IMR-90 (cell line): ENCODE results near the gene CTNNA1. TPM values are rescaled to one million over a fixed set of nuclear protein-coding genes. Genes with fewer than 3 reads are reported as not detected.

Experiments
- ATAC-seq: fragments of 200-7000 bp; cut with Tn5 transposase; 2 replicates; pipeline ENCODE4 v1.9.1; 2020; ENCODE audit warnings: low read depth, mild to moderate bottlenecking, moderate library complexity
- BruUV-seq: library from RNA; stranded (reverse); fragments of 400-500 nt; replicated peaks from 2 replicates; lab custom pipeline; 2021; lab: Mats Ljungman, UMichigan
- CTCF ChIA-PET: fragments of 300-600 bp; formaldehyde crosslinking; extraction: SDS; loops from one replicate; lab custom pipeline; 2021; ENCODE audit warnings: antibody characterized with exemption; lab: Yijun Ruan, JAX
- POLR2A ChIA-PET: fragments of 300-600 bp; sonication (Branson Sonifier 250); formaldehyde crosslinking; loops from one replicate; lab custom pipeline; 2022; ENCODE audit warnings: antibody characterized with exemption; ENCODE audit not compliant: unreplicated experiment; lab: Charles Lee
- DNase-seq: peaks from one replicate; pipeline ENCODE4 v3.0.0; 2013
- H2AFZ ChIP-seq: replicated peaks from 2 replicates; pipeline ENCODE3; 2013; ENCODE audit warnings: low read length, mild to moderate bottlenecking; ENCODE audit not compliant: poor library complexity
- H2AK5ac ChIP-seq: 2 replicates; pipeline ENCODE4 v1.6.1; 2013; ENCODE audit warnings: low read depth, low read length, inconsistent platforms
- H2AK9ac ChIP-seq: replicated peaks from 2 replicates; pipeline ENCODE3; 2013; ENCODE audit warnings: mild to moderate bottlenecking, low read depth, low read length, moderate library complexity; ENCODE audit not compliant: poor library complexity
- H2BK120ac ChIP-seq: 2 replicates; pipeline ENCODE4 v1.6.1; 2013; ENCODE audit warnings: low read depth, low read length, inconsistent platforms
- H2BK15ac ChIP-seq: 3 replicates; pipeline ENCODE4 v1.6.1; 2013; ENCODE audit warnings: low read depth, low read length, inconsistent platforms
- H2BK20ac ChIP-seq: 2 replicates; pipeline ENCODE4 v1.6.1; 2013; ENCODE audit warnings: low read depth, mild to moderate bottlenecking, inconsistent platforms, low read length, moderate library complexity
- H2BK5ac ChIP-seq: 2 replicates; pipeline ENCODE4 v1.6.1; 2013; ENCODE audit warnings: mild to moderate bottlenecking, low read depth, low read length, inconsistent platforms; ENCODE audit not compliant: poor library complexity, severe bottlenecking
- H3K14ac ChIP-seq: replicated peaks from 2 replicates; pipeline ENCODE4 v1.6.1; 2013; ENCODE audit warnings: low read depth, low read length, inconsistent platforms
- H3K18ac ChIP-seq: 2 replicates; pipeline ENCODE4 v1.6.1; 2013; ENCODE audit warnings: low read depth, low read length, control low read depth
- H3K23ac ChIP-seq: 2 replicates; pipeline ENCODE4 v1.6.1; 2013; ENCODE audit warnings: low read depth, low read length, inconsistent platforms
- H3K27ac ChIP-seq: 2 replicates; pipeline ENCODE4 v1.5.1; 2013; ENCODE audit warnings: mild to moderate bottlenecking, control low read depth, low read length; ENCODE audit not compliant: insufficient read depth
- H3K27me3 ChIP-seq: 2 replicates; pipeline ENCODE4 v1.6.1; 2013; ENCODE audit warnings: low read length; ENCODE audit not compliant: control insufficient read depth, insufficient read depth
- H3K36me3 ChIP-seq: 2 replicates; pipeline ENCODE4 v1.6.1; 2013; ENCODE audit warnings: low read length, mixed read lengths; ENCODE audit not compliant: control insufficient read depth, insufficient read depth
- H3K4ac ChIP-seq: 2 replicates; pipeline ENCODE4 v1.6.1; 2013; ENCODE audit warnings: low read depth, low read length, inconsistent platforms
- H3K4me1 ChIP-seq: 2 replicates; pipeline ENCODE4 v1.6.1; 2013; ENCODE audit warnings: low read length, mixed read lengths; ENCODE audit not compliant: control insufficient read depth, insufficient read depth
- H3K4me2 ChIP-seq: 2 replicates; pipeline ENCODE4 v1.6.1; 2013; ENCODE audit warnings: low read depth, mild to moderate bottlenecking, control low read depth, low read length, moderate library complexity
- H3K4me3 ChIP-seq: 2 replicates; pipeline ENCODE4 v1.5.1; 2013; ENCODE audit warnings: low read depth, mild to moderate bottlenecking, control low read depth, low read length, moderate library complexity; ENCODE audit not compliant: insufficient read depth
- H3K56ac ChIP-seq: 2 replicates; pipeline ENCODE4 v1.6.1; 2013; ENCODE audit warnings: low read length, inconsistent platforms; ENCODE audit not compliant: insufficient read depth; ENCODE audit errors: extremely low read depth
- H3K79me1 ChIP-seq, 2 experiments: 2 replicates each; pipeline ENCODE4 v1.6.1; 2013; ENCODE audit warnings: low read length in 2 of 2, inconsistent platforms in 1 of 2, low read depth in 1 of 2
- H3K9ac ChIP-seq: 2 replicates; pipeline ENCODE4 v1.6.1; 2013; ENCODE audit warnings: low read depth, low read length, control low read depth
- H3K9me1 ChIP-seq: 2 replicates; pipeline ENCODE4 v1.6.1; 2013; ENCODE audit warnings: low read length, inconsistent platforms; ENCODE audit not compliant: insufficient read depth
- H3K9me3 ChIP-seq: 2 replicates; pipeline ENCODE4 v1.6.1; 2013; ENCODE audit warnings: low read length; ENCODE audit not compliant: control insufficient read depth, insufficient read depth
- H4K20me1 ChIP-seq: 2 replicates; pipeline ENCODE4 v1.6.1; 2013; ENCODE audit warnings: low read length, inconsistent platforms; ENCODE audit not compliant: insufficient read depth
- H4K5ac ChIP-seq: 2 replicates; pipeline ENCODE4 v1.6.1; 2013; ENCODE audit warnings: mild to moderate bottlenecking, low read depth, low read length, control low read depth
- H4K8ac ChIP-seq, 2 experiments: 2 replicates each; pipeline ENCODE4 v1.6.1; 2013; ENCODE audit warnings: low read depth in 2 of 2, low read length in 2 of 2, control low read depth in 1 of 2, inconsistent platforms in 1 of 2
- H4K91ac ChIP-seq: 2 replicates; pipeline ENCODE4 v1.6.1; 2013; ENCODE audit warnings: low read depth, low read length, inconsistent platforms; ENCODE audit not compliant: insufficient read depth
- BHLHE40 ChIP-seq: fragments of 150-350 bp; IDR thresholded peaks from 2 replicates; pipeline ENCODE4 v1.6.1; 2016; ENCODE audit warnings: mild to moderate bottlenecking, low read depth, low read length
- CEBPB ChIP-seq: IDR thresholded peaks from 2 replicates; pipeline ENCODE4 v1.6.1; 2012; ENCODE audit warnings: low read depth, low read length, improper control_type of control experiment
- CHD1 ChIP-seq: IDR thresholded peaks from 2 replicates; pipeline ENCODE4 v1.6.1; 2012; ENCODE audit warnings: low read depth, low read length, improper control_type of control experiment
- CTCF ChIP-seq: conservative IDR thresholded peaks from 2 replicates; pipeline ENCODE4 v1.5.1; 2012; ENCODE audit warnings: mild to moderate bottlenecking, low read depth, low read length, improper control_type of control experiment
- ELK1 ChIP-seq: fragments of 150-350 bp; IDR thresholded peaks from 2 replicates; pipeline ENCODE4 v1.6.1; 2016; ENCODE audit warnings: low read depth, mild to moderate bottlenecking, low read length, moderate library complexity, borderline replicate concordance
- MAFK ChIP-seq: IDR thresholded peaks from 2 replicates; pipeline ENCODE4 v1.6.1; 2012; ENCODE audit warnings: low read depth, low read length, improper control_type of control experiment
- MAZ ChIP-seq: IDR thresholded peaks from 2 replicates; pipeline ENCODE4 v1.6.1; 2012; ENCODE audit warnings: low read depth, mild to moderate bottlenecking, low read length, improper control_type of control experiment, moderate library complexity, borderline replicate concordance
- MXI1 ChIP-seq: IDR thresholded peaks from 2 replicates; pipeline ENCODE4 v1.6.1; 2012; ENCODE audit warnings: low read depth, mild to moderate bottlenecking, low read length, moderate library complexity, borderline replicate concordance
- POLR2A ChIP-seq: IDR thresholded peaks from 2 replicates; pipeline ENCODE4 v1.6.1; 2012; ENCODE audit warnings: mild to moderate bottlenecking, low read depth, low read length
- RCOR1 ChIP-seq: IDR thresholded peaks from 2 replicates; pipeline ENCODE4 v1.6.1; 2012; ENCODE audit warnings: mild to moderate bottlenecking, low read length, improper control_type of control experiment; ENCODE audit not compliant: insufficient replicate concordance
- SMC3 ChIP-seq: fragments of 150-350 bp; IDR thresholded peaks from 2 replicates; pipeline ENCODE4 v1.6.1; 2016; ENCODE audit warnings: low read depth, mild to moderate bottlenecking, antibody characterized with exemption, low read length, moderate library complexity
- USF2 ChIP-seq: fragments of 150-350 bp; IDR thresholded peaks from 2 replicates; pipeline ENCODE4 v1.6.1; 2017; ENCODE audit warnings: mild to moderate bottlenecking, antibody characterized with exemption, low read length, low read depth
- WGBS, 2 experiments: methylation state at CpG; one replicate each; pipeline versions ENCODE4 v1.1.5 to v1.1.7; 2013; ENCODE audit warnings: missing lambda C conversion rate in 2 of 2; ENCODE audit not compliant: insufficient read length in 1 of 2; ENCODE audit errors: extremely low coverage in 2 of 2; 5-methylcytosine and 5-hydroxymethylcytosine counted together
- dilution Hi-C: fragments of 300-500 bp; cut with HindIII; formaldehyde crosslinking; loops from one replicate; pipeline ENCODE4 v1.14.3; 2018; ENCODE audit warnings: low sequenced_read_pairs; ENCODE audit not compliant: unreplicated experiment
- in situ Hi-C: fragments of 300-500 bp; cut with MboI; formaldehyde crosslinking; loops from 3 replicates; pipeline ENCODE4 v1.14.3; 2019; ENCODE audit warnings: low sequenced_read_pairs, inconsistent platforms, mixed read lengths
- intact Hi-C: fragments of 100-400 bp; cut with micrococcal nuclease; formaldehyde crosslinking; loops from 2 replicates; pipeline ENCODE4 v1.10.0; 2022
- polyA plus RNA-seq, 3 experiments: library from polyadenylated mRNA; depleted of rRNA; stranded (reverse); fragments of >200 nt; gene quantifications; 2 replicates each; pipeline ENCODE4 v1.2.3, GENCODE V29; 2012; ENCODE audit warnings: low replicate concordance in 1 of 3
- total RNA-seq: library from RNA; depleted of rRNA; stranded (reverse); fragments of >200 nt; gene quantifications from 2 replicates; pipeline ENCODE4 v1.2.3, GENCODE V29; 2012

CTNNA1 gene
- total and polyA plus RNA-seq, 2 of the 4 experiments (the other 2 are of a cell fraction): 220 to 471 TPM

GRCh38 chr5:138841531-138841930 is 88.3 kb downstream of the CTNNA1 start:
- H3K79me1 ChIP-seq: peaks cover 20 to 77% of the 10 kb centered on the region in 2 experiments
- no peak overlapping the region for H3K14ac ChIP-seq
- WGBS, 2 experiments: no CpG with 5 or more reads among the region's 2 CpGs
- H2AK5ac ChIP-seq: no peak overlapping the region
- ATAC-seq (no peak), DNase-seq (no peak)
- H4K8ac ChIP-seq: no peak overlapping the region
- no peak overlapping the region for H3K18ac ChIP-seq
- peaks cover 8% of the 10 kb centered on the region; the same call in 1 of the 2 replicates for H3K9me1 ChIP-seq
- no peaks in the 10 kb centered on the region for H3K27me3 ChIP-seq
- H3K56ac ChIP-seq: no peak overlapping the region
- no peaks in the 10 kb centered on the region; the same call in 1 of the 2 replicates for H3K36me3 ChIP-seq
- no peak overlapping the region for H3K4me2 ChIP-seq
- H4K20me1 ChIP-seq: peaks cover 58% of the 10 kb centered on the region
- BruUV-seq: no TSS peak
- CTCF ChIA-PET: no interaction called here
- H4K5ac ChIP-seq: no peak overlapping the region
- TF ChIP-seq ELK1: no peak
- TF ChIP-seq POLR2A: no peak
- TF ChIP-seq BHLHE40: no peak
- TF ChIP-seq CHD1: no peak
- TF ChIP-seq MXI1: no peak
- TF ChIP-seq CTCF: no peak
- TF ChIP-seq RCOR1: no peak
- TF ChIP-seq USF2: no peak
- TF ChIP-seq MAFK: no peak
- no peak for TF ChIP-seq CEBPB
- TF ChIP-seq SMC3: no peak
- TF ChIP-seq MAZ: no peak
- dilution Hi-C loops: no loop called here
- no peak overlapping the region for H2BK5ac ChIP-seq
- POLR2A ChIA-PET: no interaction called here
- no peak overlapping the region for H3K4me3 ChIP-seq
- H3K23ac ChIP-seq: no peak overlapping the region
- H2BK15ac ChIP-seq: no peak overlapping the region
- no peak overlapping the region for H2BK120ac ChIP-seq
- in situ Hi-C loops: no loop called here
- no peak overlapping the region for H2AK9ac ChIP-seq
- intact Hi-C loops: no loop called here
- H3K4me1 ChIP-seq: peaks cover 19% of the 10 kb centered on the region
- no peak overlapping the region for H4K91ac ChIP-seq
- H2BK20ac ChIP-seq: no peak overlapping the region
- H3K9ac ChIP-seq: no peak overlapping the region
- H3K9me3 ChIP-seq: no peaks in the 10 kb centered on the region
- no peak overlapping the region for H3K4ac ChIP-seq
- no peak overlapping the region for H3K27ac ChIP-seq
- H2AFZ ChIP-seq: no peak overlapping the region
